ENCODE results near the gene PTPRU.

GRCh38 chr1:29251164-29252124, 15.1 kb downstream of the PTPRU start:
- no peak for TF ChIP-seq CTCF (IDR thresholded peaks at IDR 0.05)
- no peak for TF ChIP-seq POLR2A (IDR thresholded peaks at IDR 0.05)

Data from esophagus squamous epithelium (tissue), 4 donors.